ENCODE results near the gene TRIOBP. TPM values are rescaled to one million over a fixed set of nuclear protein-coding genes. Genes with fewer than 3 reads are reported as not detected.

The TRIOBP gene
- total and polyA plus RNA-seq, 2 of the 13 experiments (the other 11 are each of a cell fraction or from before 2014, with no cell fraction given), result 6.1 to 15.4 TPM

DNA sequence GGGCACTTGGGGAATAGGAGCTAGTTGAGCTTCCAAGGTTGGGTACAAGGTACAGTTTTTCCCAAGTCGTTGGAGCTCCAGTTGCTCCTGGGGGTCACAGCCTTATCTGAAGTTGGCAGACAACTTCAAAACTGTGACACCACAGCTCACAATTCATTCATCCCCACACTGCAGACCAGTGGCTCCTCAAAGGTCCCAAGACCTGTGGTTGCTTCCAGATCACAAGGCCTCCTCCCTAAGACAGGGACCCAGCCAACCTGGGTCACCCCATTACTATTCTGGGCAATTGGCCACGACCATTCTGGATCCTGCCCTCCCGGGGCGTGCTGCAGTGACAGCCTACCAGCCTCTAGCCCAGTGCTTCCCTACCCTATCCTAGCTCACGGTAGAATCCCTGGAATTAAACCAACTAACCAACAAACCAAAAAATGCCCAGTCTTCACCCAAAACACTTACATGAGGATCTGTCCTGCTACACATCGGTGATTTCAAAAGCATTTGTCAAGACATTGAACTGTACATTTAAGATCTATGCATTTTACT, 39.2 kb upstream of the TRIOBP start:
- TSS peak; percentile 87 for BruUV-seq (replicated peaks)
- H3K4me2 ChIP-seq (ENCODE audit: low read depth, low read length), result peak overlapping the region; percentile 98
- WGBS (ENCODE audit: low lambda C conversion rate), result 0% methylated on average over 6 of the region's 6 CpGs
- H3K27ac ChIP-seq (ENCODE audit: extremely low read length, insufficient read depth, low read length), result peak overlapping the region; percentile 80
- H3K9me3 ChIP-seq (ENCODE audit: low read length), result no peaks in the 10 kb centered on the region
- FAIRE-seq, result no peak
- in situ Hi-C loops (cut with HindIII; ENCODE audit: extremely low pct_ligation_motif_present, low pct_unique_long_range_greater_than_20kb) (no loop called here), intact Hi-C loops (cut with micrococcal nuclease; ENCODE audit: unreplicated experiment) (loop anchor here (10.0 kb wide), 1 partner anchor 147 kb away; the partner anchor contains the start of gene GCAT)
- peak overlapping the region; percentile 63 to 97 (median 71) for H3K4me3 ChIP-seq (replicated peaks in 1 of 3; ENCODE audit: insufficient read depth in 1 of 3, low read depth in 2 of 3, low read length in 3 of 3)
- DNase-seq (ENCODE audit: low spot score), result no peak
- ATAC-seq, result peak; percentile 61
- peaks cover 46% of the 10 kb centered on the region for H3K4me1 ChIP-seq (ENCODE audit: insufficient read depth, low read length)
- peaks cover 1 to 3% of the 10 kb centered on the region in 2 experiments; a peak in 2 of 5 replicates for H3K36me3 ChIP-seq (replicated peaks in 1 of 2; ENCODE audit: control insufficient read depth in 1 of 2, insufficient read depth in 2 of 2, low read length in 2 of 2)
- ChIA-PET CTCF (ENCODE audit: low intra/inter-chr PET ratio, low total read pairs) (no interaction called here), POLR2A (interaction anchor here (0.6 to 11.2 kb wide), 35 partner anchors 9 to 190 kb away, joined by 3 to 242 read pairs (median 5); partner anchors contain the start of genes ANKRD54, GCAT, GGA1 and LGALS1)
- H3K79me2 ChIP-seq (ENCODE audit: insufficient read depth, low read length), result peaks cover 40% of the 10 kb centered on the region
- peaks cover 32% of the 10 kb centered on the region for H4K20me1 ChIP-seq (ENCODE audit: insufficient read depth, low read length)
- H2AFZ ChIP-seq (ENCODE audit: low read length), result peak overlapping the region; percentile 33
- peak overlapping the region; percentile 82 for H3K9ac ChIP-seq (ENCODE audit: insufficient read depth, low read depth, low read length)
- no peaks in the 10 kb centered on the region; a peak in 1 of 5 replicates for H3K27me3 ChIP-seq (ENCODE audit: control insufficient read depth in 1 of 2, insufficient read depth in 2 of 2, low read length in 2 of 2)
- 0 out of 2 replicates have a peak, but pooled peaks have one; percentile 47 for TF ChIP-seq ZNF224 (CRISPR knock-in tag; IDR thresholded peaks at IDR 0.05)
- peak; percentile 84; the same call in 1 of the 2 replicates for TF ChIP-seq SNAPC2 (CRISPR knock-in tag; IDR thresholded peaks at IDR 0.05)
- TF ChIP-seq, protein P1, sequence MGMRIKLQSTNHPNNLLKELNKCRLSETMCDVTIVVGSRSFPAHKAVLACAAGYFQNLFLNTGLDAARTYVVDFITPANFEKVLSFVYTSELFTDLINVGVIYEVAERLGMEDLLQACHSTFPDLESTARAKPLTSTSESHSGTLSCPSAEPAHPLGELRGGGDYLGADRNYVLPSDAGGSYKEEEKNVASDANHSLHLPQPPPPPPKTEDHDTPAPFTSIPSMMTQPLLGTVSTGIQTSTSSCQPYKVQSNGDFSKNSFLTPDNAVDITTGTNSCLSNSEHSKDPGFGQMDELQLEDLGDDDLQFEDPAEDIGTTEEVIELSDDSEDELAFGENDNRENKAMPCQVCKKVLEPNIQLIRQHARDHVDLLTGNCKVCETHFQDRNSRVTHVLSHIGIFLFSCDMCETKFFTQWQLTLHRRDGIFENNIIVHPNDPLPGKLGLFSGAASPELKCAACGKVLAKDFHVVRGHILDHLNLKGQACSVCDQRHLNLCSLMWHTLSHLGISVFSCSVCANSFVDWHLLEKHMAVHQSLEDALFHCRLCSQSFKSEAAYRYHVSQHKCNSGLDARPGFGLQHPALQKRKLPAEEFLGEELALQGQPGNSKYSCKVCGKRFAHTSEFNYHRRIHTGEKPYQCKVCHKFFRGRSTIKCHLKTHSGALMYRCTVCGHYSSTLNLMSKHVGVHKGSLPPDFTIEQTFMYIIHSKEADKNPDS (CRISPR knock-in tag; IDR thresholded peaks at IDR 0.05), result no peak
- no peak for TF ChIP-seq ZBTB46 (CRISPR knock-in tag; IDR thresholded peaks at IDR 0.05; ENCODE audit: borderline replicate concordance)
- no peak for TF ChIP-seq ZNF644 (CRISPR knock-in tag; IDR thresholded peaks at IDR 0.05; ENCODE audit: low read depth)
- TF ChIP-seq FUBP1 (CRISPR knock-in tag; IDR thresholded peaks at IDR 0.05; ENCODE audit: borderline replicate concordance), result no peak
- TF ChIP-seq NKX3-1 (CRISPR knock-in tag; IDR thresholded peaks at IDR 0.05), result no peak
- peak; percentile 29; the same call in 1 of the 2 replicates for TF ChIP-seq POLR2G (IDR thresholded peaks at IDR 0.05; ENCODE audit: low read depth, low read length)
- TF ChIP-seq SNAPC5 (CRISPR knock-in tag; IDR thresholded peaks at IDR 0.05; ENCODE audit: borderline replicate concordance), result 0 out of 2 replicates have a peak, but pooled peaks have one; percentile 72
- TF ChIP-seq ZNF207 (IDR thresholded peaks at IDR 0.05; ENCODE audit: borderline replicate concordance), result no peak
- TF ChIP-seq GTF3A (CRISPR knock-in tag; conservative IDR thresholded peaks at IDR 0.05), result no peak
- no peak for TF ChIP-seq ZNF468 (CRISPR knock-in tag; IDR thresholded peaks at IDR 0.05)
- peak; percentile 26 to 57; a peak in 1 of 4 replicates for TF ChIP-seq POLR2A (IDR thresholded peaks at IDR 0.05; ENCODE audit: insufficient read depth in 1 of 2, low read depth in 2 of 2, low read length in 2 of 2)
- 0 out of 2 replicates have a peak, but pooled peaks have one; percentile 36 for TF ChIP-seq TGIF2 (CRISPR knock-in tag; IDR thresholded peaks at IDR 0.05)
- TF ChIP-seq ZNF446 (CRISPR knock-in tag; IDR thresholded peaks at IDR 0.05), result 0 out of 2 replicates have a peak, but pooled peaks have one; percentile 10
- no peak for TF ChIP-seq BCL6 (CRISPR knock-in tag; IDR thresholded peaks at IDR 0.05)
- no peak for TF ChIP-seq ZNF235 (CRISPR knock-in tag; IDR thresholded peaks at IDR 0.05; ENCODE audit: borderline replicate concordance)
- no peak for TF ChIP-seq FOXA3 (CRISPR knock-in tag; IDR thresholded peaks at IDR 0.05)
- no peak for TF ChIP-seq HNRNPUL1 (IDR thresholded peaks at IDR 0.05; ENCODE audit: low read depth, low read length)
- TF ChIP-seq TEAD3 (CRISPR knock-in tag; optimal IDR thresholded peaks at IDR 0.05; ENCODE audit: borderline replicate concordance), result no peak
